ENCODE data around the gene EMID1. TPM values are rescaled to one million over a fixed set of nuclear protein-coding genes. Genes with fewer than 3 reads are reported as not detected.

Gene EMID1
- total and polyA plus RNA-seq, 3 donors from 2014 or later: 6.2 to 7.5 (median 7.0) TPM

GRCh38 chr22:29265929-29266328 lies 60.2 kb downstream of the EMID1 start:
- TF ChIP-seq CTCF (IDR thresholded peaks at IDR 0.05) (no peak), POLR2A (IDR thresholded peaks at IDR 0.05) (no peak)
- Histone ChIP-seq H3K4me3 (no peak overlapping the region), H3K27ac (no peak overlapping the region), H3K36me3 (ENCODE audit: low read depth, missing control alignments) (no peaks in the 10 kb centered on the region), H3K4me1 (peaks cover 34% of the 10 kb centered on the region), H3K27me3 (no peaks in the 10 kb centered on the region), H3K9me3 (no peaks in the 10 kb centered on the region)
- WGBS, 2 donors: 42 to 54% methylated on average over 4 of the region's 4 CpGs
- intact Hi-C loops (cut with DNase I; ENCODE audit: low total_unique reads): no loop called here
- DNase-seq: no peak

GRCh38 chr22:29266564-29267461 lies 61.1 kb downstream of the EMID1 start:
- WGBS, 2 donors: 12 to 20% methylated on average over 7 to 13 of the region's 13 CpGs
- intact Hi-C loops (cut with DNase I; ENCODE audit: low total_unique reads): no loop called here
- DNase-seq: no peak
- H3K36me3 ChIP-seq (ENCODE audit: low read depth, missing control alignments): no peaks in the 10 kb centered on the region
- peak overlapping the region; percentile 95 to 99 for H3K27ac ChIP-seq
- no peak for TF ChIP-seq CTCF (IDR thresholded peaks at IDR 0.05)
- TF ChIP-seq POLR2A (IDR thresholded peaks at IDR 0.05): no peak
- no peaks in the 10 kb centered on the region for H3K9me3 ChIP-seq
- H3K4me1 ChIP-seq: peaks cover 42% of the 10 kb centered on the region
- no peaks in the 10 kb centered on the region for H3K27me3 ChIP-seq
- peak overlapping the region; percentile 96 to 98 for H3K4me3 ChIP-seq

- TF ChIP-seq POLR2A (IDR thresholded peaks at IDR 0.05): no peak
- TF ChIP-seq CTCF (IDR thresholded peaks at IDR 0.05): no peak
- Histone ChIP-seq H3K36me3 (ENCODE audit: low read depth, missing control alignments) (no peaks in the 10 kb centered on the region), H3K27me3 (no peaks in the 10 kb centered on the region), H3K4me3 (peak overlapping the region; percentile 96 to 98), H3K4me1 (peaks cover 46% of the 10 kb centered on the region), H3K27ac (peak overlapping the region; percentile 95 to 99), H3K9me3 (no peaks in the 10 kb centered on the region)
- WGBS, 2 donors: 0 to 1% methylated on average over 7 to 30 of the region's 32 CpGs
- intact Hi-C loops (cut with DNase I; ENCODE audit: low total_unique reads): no loop called here
- no peak for DNase-seq
Observed at GRCh38 chr22:29267462-29267857, 61.8 kb downstream of the EMID1 start.

- intact Hi-C loops (cut with DNase I; ENCODE audit: low total_unique reads): no loop called here
- Histone ChIP-seq H3K9me3 (no peaks in the 10 kb centered on the region), H3K36me3 (ENCODE audit: low read depth, missing control alignments) (no peaks in the 10 kb centered on the region), H3K4me1 (peaks cover 46% of the 10 kb centered on the region), H3K27ac (peak within 1 kb of the TSS; percentile 95 to 99), H3K4me3 (peak within 1 kb of the TSS; percentile 96 to 98), H3K27me3 (no peaks in the 10 kb centered on the region)
- 0 to 1% methylated on average over 30 to 67 of the region's 67 CpGs for WGBS, 2 donors
- TF ChIP-seq CTCF (IDR thresholded peaks at IDR 0.05) (peak in 1 of 3 experiments; percentile 24), POLR2A (IDR thresholded peaks at IDR 0.05) (peak; percentile 67)
- DNase-seq: peak; percentile 96
Observed at GRCh38 chr22:29267858-29268510, 62.3 kb downstream of the EMID1 start, which contains the start of the genes EWSR1 and RHBDD3. EWSR1 (plus strand) TSS chr22:29268268; CDS start chr22:29268337, 69 bp downstream. RHBDD3 (minus strand) TSS chr22:29267981; CDS start chr22:29265626, 2,355 bp downstream.

Data from testis (tissue), 3 donors.